ENCODE measurements around the gene EPB41L3. TPM values are rescaled to one million over a fixed set of nuclear protein-coding genes. Genes with fewer than 3 reads are reported as not detected.
A peak's percentile ranks its signal among the peaks of the same experiment; 100 is the strongest.

EPB41L3 gene
- polyA plus RNA-seq, 1 experiment: 45.0 TPM

- peak overlapping the region; percentile 13 for H3K27ac ChIP-seq (ENCODE audit: low read depth, low read length)
- peaks cover 3% of the 10 kb centered on the region; the same call in 1 of the 2 replicates for H3K9me3 ChIP-seq (ENCODE audit: control insufficient read depth, insufficient read depth, low read length)
- POLR2A ChIA-PET: no interaction called here
- no peak overlapping the region for H3K4me3 ChIP-seq (ENCODE audit: low read depth, low read length)
- DNase-seq (ENCODE audit: low read depth, low spot score): no peak
- CTCF ChIA-PET: no interaction called here
- TF ChIP-seq CTCF (IDR thresholded peaks at IDR 0.05; ENCODE audit: low read depth, low read length): no peak
- H3K27me3 ChIP-seq (ENCODE audit: control insufficient read depth, insufficient read depth, low read length): no peaks in the 10 kb centered on the region
These were observed 80.0 kb downstream of the EPB41L3 start for GRCh38 chr18:5463831-5464230.

- no peak for TF ChIP-seq CTCF (IDR thresholded peaks at IDR 0.05; ENCODE audit: low read depth, low read length)
- peaks cover 3% of the 10 kb centered on the region; the same call in 1 of the 2 replicates for H3K9me3 ChIP-seq (ENCODE audit: control insufficient read depth, insufficient read depth, low read length)
- ChIA-PET POLR2A (no interaction called here), CTCF (no interaction called here)
- no peaks in the 10 kb centered on the region for H3K27me3 ChIP-seq (ENCODE audit: control insufficient read depth, insufficient read depth, low read length)
- peak; percentile 82 for DNase-seq (ENCODE audit: low read depth, low spot score)
- no peak overlapping the region for H3K4me3 ChIP-seq (ENCODE audit: low read depth, low read length)
- peak overlapping the region; percentile 13 for H3K27ac ChIP-seq (ENCODE audit: low read depth, low read length)
These were observed 80.4 kb downstream of the EPB41L3 start for GRCh38 chr18:5463390-5463789.

GRCh38 chr18:5462227-5462626, 81.6 kb downstream of the EPB41L3 start:
- POLR2A ChIA-PET: no interaction called here

GRCh38 chr18:5461041-5461440, 82.8 kb downstream of the EPB41L3 start:
- ChIA-PET POLR2A (no interaction called here), CTCF (interaction anchor here (0.6 kb wide), 1 partner anchor 49 kb away, joined by 3 read pairs; no protein-coding TSS in a partner anchor)
- no peaks in the 10 kb centered on the region for H3K27me3 ChIP-seq (ENCODE audit: control insufficient read depth, insufficient read depth, low read length)

More at GRCh38 chr18:5462227-5462626, 81.6 kb downstream of the EPB41L3 start:
- H3K27me3 ChIP-seq (ENCODE audit: control insufficient read depth, insufficient read depth, low read length): no peaks in the 10 kb centered on the region
- no peak overlapping the region for H3K27ac ChIP-seq (ENCODE audit: low read depth, low read length)
- no peak overlapping the region for H3K4me3 ChIP-seq (ENCODE audit: low read depth, low read length)
- CTCF ChIA-PET: interaction anchor here (1.0 kb wide), 1 partner anchor 84 kb away, joined by 3 read pairs; no protein-coding TSS in a partner anchor
- no peaks in the 10 kb centered on the region for H3K9me3 ChIP-seq (ENCODE audit: control insufficient read depth, insufficient read depth, low read length)
- TF ChIP-seq CTCF (IDR thresholded peaks at IDR 0.05; ENCODE audit: low read depth, low read length): no peak
- DNase-seq (ENCODE audit: low read depth, low spot score): no peak

More at GRCh38 chr18:5461041-5461440, 82.8 kb downstream of the EPB41L3 start:
- DNase-seq (ENCODE audit: low read depth, low spot score): no peak
- no peaks in the 10 kb centered on the region; the same call in 1 of the 2 replicates for H3K9me3 ChIP-seq (ENCODE audit: control insufficient read depth, insufficient read depth, low read length)
- TF ChIP-seq CTCF (IDR thresholded peaks at IDR 0.05; ENCODE audit: low read depth, low read length): no peak
- no peak overlapping the region for H3K4me3 ChIP-seq (ENCODE audit: low read depth, low read length)
- H3K27ac ChIP-seq (ENCODE audit: low read depth, low read length): no peak overlapping the region

All from AG04450 (cell line).